Measurements from ENCODE around the gene GCLM.
"Not testable (repeated sequence)": the region's sequence is repeated elsewhere in the genome, so short reads cannot be mapped to it uniquely, and the experiment has no call there.

Gene GCLM

DNA sequence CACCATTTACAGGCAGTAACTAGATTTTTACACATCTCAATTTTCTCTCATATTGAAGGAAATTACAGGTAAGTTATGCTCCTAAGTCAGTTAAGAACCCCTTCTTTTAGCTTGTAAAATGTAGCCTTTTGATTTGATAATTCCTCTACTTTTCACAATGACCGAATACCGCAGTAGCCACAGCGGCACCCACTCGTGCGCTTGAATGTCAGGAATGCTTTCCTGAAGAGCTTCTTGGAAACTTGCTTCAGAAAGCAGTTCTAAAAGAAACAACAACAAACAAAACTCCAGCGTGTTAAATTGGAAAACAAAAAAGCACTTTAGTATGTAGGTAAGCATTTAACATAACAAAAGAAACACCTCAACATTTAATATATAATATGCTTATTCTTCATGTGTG, 20.3 kb downstream of the GCLM start:
- DNase-seq (ENCODE audit: low read depth), result no peak

DNA sequence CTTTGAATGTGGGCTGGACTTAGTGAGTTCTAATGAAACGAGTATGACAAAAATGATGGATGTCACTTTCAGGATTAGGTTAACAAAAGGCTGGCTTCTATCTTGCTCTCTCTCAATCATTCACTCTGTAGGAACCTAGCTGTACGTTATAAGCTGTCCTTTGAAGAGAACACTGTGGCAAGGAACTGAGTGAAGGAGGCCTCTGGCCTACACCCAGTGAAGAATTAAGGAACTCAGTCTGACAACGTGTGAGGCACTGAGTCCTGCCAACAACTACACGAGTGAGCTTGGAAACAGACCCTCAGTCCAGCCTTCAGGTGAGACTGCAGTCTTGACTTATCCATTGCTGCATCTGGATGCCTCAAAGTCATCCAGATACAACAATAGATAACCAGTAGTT, 27.0 kb downstream of the GCLM start:
- DNase-seq (ENCODE audit: low read depth), result no peak

DNA sequence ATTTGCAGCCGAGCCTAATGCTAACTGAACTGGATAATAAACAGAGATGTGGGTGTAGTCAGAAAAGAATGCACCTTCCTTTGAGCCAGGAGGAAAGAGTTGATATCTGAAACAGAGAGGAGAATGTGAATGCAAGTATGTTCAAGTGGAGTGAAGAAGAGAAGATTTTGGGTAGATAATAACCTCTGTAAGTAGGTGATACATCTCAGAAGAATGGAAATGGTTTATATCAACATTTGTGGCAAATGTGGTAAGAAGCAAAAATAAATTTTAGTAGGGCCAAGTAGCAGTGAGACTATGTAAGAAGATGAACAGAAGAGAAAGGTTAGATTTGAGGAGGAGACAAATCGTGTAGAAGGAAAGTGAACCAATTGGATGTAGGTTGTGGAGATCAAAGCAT, 28.5 kb downstream of the GCLM start:
- DNase-seq (ENCODE audit: low read depth), result no peak

DNA sequence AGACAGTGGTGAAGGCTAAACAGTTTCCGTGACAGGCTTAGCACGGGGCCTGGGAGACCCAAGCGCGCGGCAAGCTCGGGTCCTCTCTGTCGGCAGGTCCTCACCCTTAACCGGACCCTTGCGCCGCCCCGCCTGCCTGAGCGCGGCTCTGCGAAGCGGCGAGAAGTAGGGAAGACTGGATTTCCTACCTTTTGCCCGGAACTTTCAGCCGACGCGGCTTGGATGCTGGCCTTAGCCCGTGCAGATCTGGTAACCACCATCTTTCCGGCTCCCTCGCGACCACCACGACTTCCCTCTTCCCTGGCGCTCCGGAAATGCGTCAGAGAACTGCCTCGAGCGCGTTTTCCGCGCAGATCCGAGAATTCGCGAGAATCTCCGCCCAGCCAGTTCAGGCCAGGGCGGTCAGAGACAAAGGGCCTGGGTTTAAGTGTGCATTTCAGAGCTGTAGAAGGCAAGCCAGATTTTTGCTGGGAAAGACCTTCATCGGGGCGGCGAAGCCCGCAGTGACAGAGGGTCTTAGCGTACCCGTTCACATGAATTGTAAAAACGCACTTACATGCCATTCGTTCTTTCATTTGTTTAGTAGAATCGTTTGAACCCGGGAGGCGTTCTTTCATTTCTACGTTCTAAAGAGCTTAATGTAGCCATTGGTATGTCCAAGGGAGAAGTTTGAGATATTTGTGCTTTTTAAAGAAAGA, 30.2 kb downstream of the GCLM start, which contains the start of gene DNTTIP2:
DNTTIP2 (minus strand) TSS at position 318 of the 698 bp plus-strand sequence; CDS start at position 260, 58 bp downstream.
- peak; percentile 83 for DNase-seq (ENCODE audit: low read depth)

DNA sequence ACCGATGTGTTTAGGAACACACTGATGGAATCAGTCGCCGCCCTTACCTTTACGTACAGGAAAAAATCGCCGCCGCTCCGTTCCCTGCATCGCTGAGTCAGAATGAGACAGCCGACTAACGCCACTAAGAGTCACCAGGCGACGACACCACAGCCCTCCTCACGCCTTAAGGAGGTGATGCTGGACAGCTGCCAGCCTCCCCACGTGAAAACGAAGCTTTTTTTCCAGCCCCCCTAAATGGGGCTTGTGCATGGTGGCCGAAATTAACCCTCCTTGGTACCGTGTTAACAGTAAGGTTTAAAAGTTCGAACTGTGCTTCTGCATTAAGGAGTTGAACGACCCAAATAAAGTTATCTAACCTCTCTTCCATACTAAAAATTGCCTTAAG, 30.7 kb downstream of the GCLM start:
- peak; percentile 48 for DNase-seq (ENCODE audit: low read depth)

DNA sequence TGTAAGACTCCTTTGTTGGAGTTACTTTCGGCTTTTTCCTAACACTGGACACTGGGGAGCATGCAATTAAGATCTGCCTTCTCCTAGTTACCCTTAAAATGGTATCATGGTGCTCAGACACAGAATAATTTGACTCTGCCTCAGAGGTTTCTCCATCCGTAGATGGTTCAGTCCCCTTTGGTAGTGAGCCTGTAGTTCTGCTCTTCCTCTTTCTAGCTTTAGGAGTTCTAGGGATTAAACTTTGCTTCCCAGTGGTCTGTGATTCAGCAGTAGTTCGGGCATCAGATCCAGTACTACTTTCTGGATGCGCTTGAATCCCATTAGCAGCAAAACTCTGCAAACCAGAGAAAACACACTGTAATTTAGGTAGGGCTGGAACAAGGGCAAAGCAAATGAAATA, 31.7 kb downstream of the GCLM start:
- no peak for DNase-seq (ENCODE audit: low read depth)

DNA sequence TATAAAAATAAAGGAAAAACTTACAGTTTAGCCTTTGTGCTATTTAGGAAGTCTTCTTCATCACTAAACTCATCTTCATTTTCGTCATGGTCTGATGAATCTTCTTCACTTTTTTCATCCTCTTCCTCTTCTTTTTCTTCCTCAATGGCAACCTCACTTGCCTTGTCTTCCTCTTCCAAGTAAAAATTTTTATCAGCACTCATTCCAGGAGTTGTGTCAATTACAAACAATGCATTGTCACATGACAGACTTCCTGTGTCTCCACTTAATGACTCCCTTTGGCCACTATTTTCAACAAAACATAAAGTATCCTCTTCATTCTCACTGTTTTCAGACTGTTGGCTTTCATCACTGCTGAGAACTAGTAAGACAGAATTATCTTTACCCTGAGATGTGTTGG, 33.0 kb downstream of the GCLM start:
- no peak for DNase-seq (ENCODE audit: low read depth)

DNA sequence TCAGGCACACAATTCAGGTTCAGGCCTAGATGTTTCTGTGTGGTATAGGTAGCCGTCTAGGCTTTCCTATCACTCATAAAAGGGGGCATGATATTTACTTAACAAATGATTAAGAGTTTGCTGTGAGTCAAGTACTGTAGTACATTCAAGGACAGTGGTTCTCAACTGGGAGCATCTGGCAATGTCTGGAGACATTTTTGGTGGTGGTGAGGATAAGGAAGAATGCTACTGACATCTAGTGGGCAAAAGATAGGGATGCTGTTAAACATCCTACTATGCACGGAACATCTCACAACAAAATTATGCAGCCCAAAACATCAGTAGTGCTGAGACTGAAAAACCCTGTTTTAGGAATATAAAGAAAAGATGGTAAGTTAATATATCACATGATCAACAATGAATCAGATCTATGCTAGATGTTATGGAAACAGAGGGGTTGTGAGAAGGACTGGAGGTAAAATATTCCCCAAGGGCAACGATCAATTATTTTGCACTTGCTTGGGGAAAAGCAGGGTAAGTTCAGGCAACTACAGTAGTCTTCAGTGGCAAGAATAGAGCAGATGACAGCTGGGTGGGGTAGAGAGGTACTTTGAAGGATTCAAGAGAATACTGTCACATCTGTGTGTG, 35.1 kb downstream of the GCLM start:
- DNase-seq (ENCODE audit: low read depth), result no peak

DNA sequence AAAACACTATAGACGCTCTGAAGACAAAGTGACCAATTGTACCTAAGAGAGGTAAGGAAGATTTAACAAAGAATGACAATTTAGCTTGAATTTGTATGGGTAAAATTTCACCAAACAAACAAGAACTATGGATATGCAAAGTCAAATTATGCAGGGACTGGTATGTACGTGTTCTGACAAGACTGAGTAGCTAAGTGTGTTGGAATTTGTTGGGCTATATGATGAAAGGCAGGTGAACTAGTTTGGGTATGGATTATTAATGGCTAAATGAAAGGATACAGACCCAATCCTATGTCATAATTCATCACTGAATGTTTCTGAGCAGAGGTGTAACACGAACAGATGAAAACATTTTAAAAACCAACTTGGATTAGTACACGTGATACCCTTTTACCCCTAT, 37.9 kb downstream of the GCLM start:
- DNase-seq (ENCODE audit: low read depth), result no peak

DNA sequence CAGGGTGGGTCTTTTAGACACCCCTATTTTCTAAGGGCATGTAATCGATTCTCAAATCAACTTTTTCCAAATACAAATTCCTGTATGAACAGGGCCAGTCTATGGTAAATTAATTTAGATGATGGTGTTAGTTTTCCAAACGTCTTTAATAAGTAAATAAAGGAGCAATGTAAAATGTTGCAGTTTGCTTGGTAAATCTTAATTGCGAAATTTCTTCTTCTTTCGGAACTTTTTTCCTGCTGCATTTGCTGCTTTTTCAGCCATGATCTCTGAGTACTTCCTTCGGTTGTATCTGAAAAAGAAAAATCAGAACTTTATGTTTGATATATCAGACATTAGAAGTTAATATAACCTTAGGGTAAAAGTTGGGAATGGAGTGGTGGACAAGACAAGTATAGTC, 39.6 kb downstream of the GCLM start:
- DNase-seq (ENCODE audit: low read depth), result no peak

DNA sequence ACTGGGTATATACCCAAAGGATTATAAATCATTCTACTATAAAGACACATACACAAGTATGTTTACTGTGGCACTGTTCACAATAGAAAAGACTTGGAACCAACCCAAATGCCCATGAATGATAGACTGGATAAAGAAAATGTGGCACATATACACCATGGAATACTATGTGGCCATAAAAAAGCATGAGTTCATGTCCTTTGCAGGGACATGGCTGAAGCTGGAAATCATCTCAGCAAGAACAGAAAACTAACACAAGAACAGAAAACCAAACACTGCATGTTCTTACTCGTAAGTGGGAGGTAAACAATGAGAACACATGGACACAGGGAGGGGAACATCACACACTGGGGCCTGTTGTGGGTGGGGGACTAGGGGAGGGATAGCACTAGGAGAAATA, 40.7 kb downstream of the GCLM start:
- DNase-seq (ENCODE audit: low read depth), result not testable (repeated sequence)

DNA sequence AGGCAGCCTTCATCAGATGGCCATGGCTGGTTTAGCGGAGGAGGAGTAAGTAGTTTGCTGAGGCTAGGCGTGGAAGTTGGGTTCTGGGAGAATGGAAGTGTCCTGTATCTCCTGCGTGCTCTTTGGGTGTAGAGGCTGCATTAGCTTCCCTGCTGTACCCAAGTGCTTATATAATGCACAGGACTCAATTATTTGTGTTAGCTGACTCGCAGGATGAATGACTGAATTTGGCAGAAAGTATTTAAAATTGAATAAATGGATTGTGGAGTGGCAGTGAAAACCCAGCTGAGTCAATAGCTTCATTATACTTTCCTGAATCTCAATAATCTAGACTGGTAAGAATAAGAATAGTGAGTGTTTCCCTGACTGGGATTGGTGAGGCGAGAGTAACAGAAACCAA, 44.0 kb downstream of the GCLM start:
- DNase-seq (ENCODE audit: low read depth), result no peak

DNA sequence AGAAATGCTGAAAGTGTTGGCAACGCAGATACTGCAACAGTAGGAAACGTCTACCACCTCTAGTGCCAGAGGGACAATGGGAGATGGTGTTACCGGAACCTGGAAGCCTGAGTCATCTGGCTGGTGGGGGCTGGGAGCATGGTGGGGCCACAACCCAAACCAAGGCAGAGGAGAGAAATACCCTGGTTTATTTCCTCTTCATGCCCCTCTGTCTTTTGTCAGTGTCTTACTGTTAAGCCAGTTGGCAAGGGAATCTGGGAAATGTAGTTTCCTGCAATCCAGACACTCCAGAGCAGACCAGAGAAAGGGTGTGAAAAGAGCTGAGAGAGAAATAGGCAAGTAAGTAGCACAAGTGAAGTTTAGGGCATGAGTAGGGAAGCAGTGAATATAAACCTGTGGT, 45.1 kb downstream of the GCLM start:
- DNase-seq (ENCODE audit: low read depth), result no peak

DNA sequence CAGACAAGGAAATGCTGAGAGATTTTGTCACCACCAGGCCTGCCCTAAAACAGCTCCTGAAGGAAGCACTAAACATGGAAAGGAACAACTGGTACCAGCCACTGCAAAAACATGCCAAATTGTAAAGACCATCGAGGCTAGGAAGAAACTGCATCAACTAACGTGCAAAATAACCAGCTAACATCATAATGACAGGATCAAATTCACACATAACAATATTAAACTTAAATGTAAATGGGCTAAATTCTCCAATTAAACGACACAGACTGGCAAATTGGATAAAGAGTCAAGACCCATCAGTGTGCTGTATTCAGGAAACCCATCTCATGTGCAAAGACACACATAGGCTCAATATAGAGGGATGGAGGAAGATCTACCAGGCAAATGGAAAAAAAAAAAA, 51.6 kb downstream of the GCLM start:
- DNase-seq (ENCODE audit: low read depth), result not testable (repeated sequence)

DNA sequence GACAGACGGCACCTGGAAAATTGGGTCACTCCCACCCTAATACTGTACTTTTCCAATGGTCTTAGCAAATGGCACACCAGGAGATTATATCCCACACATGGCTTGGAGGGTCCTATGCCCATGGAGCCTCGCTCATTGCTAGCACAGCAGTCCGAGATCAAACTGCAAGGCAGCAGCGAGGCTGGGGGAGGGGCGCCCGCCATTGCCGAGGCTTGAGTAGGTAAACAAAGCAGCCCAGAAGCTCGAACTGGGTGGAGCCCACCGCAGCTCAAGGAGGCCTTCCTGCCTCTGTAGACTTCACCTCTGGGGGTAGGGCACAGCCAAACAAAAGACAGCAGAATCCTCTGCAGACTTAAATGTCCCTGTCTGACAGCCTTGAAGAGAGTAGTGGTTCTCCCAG, 53.2 kb downstream of the GCLM start:
- not testable (repeated sequence) for DNase-seq (ENCODE audit: low read depth)

DNA sequence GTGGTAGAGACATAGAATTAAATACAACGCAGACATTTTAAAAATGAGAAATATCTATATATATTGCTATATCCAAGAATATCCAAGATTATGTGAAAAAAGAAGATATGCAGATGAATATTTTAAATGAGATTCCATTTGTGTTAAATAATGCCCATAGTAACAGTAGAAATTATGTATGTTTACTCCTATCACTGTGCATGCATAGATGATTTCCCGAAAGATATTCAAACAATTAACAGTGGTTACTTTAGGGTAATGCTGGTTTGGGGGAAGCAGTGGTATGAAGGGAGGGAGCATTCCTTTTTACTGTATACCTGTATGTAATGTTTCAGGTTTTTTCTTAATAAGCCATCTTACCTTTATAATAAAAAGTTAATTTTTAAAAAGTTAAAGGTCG, 55.3 kb downstream of the GCLM start:
- DNase-seq (ENCODE audit: low read depth), result no peak

DNA sequence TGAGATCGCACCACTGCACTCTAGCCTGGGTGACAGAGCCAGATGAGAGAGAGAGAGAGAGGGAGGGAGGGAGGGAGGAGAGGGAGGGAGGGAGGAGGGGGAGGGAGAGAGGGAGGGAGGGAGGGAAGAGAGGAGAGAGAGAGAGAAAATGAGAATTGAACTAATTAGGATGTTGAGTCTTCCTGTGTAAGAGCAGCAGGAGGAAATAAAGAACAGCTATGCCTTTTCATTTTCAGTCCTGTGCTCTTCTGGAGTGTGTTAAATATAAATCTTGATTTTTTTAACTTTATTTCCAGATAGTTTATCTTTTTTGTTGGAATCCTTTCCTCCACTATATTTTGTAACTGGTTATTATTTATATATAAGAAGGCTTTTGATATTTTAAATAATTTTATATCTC, 57.4 kb downstream of the GCLM start:
- no peak for DNase-seq (ENCODE audit: low read depth)

DNA sequence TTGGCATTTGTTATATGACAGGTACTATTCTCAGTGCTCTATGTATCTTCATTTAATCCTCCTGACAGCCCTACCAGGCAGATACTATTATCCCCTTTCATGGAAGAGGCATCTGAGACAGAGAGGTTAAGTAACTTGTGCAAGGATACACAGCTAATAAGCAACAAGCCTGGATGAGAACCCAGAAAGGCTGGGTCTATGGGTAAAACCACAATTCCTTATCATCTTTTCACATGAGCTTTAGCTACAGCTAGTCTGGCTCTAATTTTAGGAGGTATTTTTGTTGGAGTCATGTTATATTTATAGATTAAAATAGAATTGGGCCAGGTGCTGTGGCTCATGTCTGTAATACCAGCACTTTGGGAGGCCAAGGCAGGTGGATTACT, 57.9 kb downstream of the GCLM start:
- no peak for DNase-seq (ENCODE audit: low read depth)

DNA sequence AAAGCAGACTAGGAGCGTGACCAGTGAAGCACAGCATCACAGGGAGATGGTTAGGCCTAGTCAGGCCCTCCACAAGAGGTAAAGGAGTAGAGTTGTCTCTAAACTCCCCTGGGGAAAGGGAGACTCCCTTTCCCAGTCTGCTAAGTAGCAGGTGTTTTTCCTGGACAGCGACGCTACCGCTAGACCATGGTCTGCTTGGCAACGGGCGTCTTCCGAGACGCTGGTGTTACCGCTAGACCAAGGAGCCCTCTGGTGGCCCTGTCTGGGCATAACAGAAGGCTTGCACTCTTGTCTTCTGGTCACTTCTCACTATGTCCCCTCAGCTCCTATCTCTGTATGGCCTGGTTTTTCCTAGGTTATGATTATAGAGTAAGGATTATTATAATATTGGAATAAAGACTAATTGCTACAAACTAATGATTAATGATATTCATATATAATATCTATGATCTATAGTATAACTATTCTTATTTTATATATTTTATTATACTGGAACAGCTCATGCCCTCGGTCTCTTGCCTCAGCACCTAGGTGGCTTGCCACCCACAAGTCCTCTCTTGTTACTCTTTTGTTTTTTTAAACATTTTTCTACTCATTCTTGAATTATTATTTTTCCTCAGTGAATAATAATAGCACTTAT, 58.4 kb downstream of the GCLM start:
- DNase-seq (ENCODE audit: low read depth), result peak; percentile 32

DNA sequence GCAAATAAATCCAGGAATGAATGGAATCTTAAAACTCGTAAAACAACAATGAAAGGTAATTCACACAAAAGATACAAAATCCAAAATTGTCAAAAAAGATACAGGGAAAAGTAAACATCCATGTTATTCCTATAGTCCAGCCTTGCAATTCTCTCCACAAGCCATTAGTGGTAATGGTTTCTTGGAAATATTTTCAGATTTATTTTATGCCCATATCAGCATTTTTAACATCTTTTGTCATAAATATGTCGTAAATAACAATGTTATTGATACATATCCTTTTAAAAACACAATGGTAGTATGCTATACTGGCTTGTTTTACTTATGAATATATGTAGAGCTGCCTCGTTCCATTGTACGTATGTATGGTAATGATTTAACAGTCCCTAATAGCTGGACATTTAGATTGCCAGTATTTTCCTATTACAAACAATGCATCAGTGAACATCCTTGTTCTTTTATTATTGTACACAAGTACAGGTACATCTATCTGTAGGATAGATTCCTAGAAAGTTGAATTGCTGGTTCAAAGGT, 60.8 kb downstream of the GCLM start:
- DNase-seq (ENCODE audit: low read depth), result no peak

DNA sequence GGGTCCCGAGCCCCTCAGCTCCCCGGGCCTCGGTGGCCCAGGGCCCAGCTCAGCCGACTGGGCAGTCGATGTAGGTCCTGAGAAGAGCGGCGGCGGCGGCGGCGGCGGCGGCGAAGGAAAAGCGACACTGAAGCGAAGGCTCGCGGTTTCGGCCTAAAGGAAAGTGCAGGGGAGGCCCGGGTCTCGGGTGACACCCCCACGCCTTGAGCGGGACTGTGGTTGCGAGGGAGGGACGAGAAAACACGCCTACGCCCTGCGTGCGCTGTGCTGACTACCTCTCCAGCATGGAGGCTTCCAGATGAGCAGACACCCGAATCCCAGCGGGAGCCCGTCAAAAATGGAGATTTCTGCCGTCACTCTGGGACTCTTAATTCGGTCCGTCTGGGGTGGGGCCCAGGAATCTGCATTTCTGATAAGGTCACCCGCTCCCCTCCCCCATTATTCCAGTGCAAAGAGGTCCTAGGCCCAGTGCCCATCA, 61.4 kb downstream of the GCLM start:
- DNase-seq (ENCODE audit: low read depth), result peak; percentile 58

DNA sequence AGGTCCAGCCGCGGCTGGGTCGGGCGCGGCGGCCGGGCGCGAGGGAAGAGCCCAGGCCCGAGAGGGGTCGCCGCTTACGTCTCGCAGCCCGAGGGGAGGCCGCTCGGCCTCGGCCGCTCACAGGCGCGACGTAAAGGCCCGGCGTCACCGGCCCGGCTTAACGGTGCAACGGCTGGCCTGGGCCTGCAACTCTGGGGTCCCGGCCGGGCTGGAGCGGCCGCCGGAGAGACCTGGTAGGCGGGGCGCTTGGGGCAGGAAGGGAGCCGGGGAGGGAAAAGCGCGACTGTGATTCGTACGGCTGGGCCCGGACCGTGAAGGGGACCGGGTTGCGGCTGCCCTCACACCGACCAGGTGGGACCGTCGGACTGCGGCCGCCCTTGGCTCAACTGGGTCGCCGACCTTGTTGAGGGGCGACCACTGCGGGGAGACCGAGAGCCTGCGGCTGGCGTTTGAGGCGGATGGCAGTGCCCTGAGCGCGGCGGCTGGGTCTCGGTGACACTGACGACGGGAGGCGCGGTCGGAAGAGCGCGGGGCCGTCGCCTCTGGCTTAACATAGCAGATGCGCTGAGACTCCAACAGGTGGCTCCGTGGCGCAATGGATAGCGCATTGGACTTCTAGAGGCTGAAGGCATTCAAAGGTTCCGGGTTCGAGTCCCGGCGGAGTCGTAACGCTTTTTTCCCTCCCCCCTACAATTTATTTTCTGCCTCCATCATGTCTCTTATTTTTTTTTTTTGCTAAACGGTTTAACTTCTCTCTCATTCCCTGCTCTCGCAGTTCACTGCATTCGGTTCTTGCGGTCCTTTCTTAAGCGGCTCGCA, 62.0 kb downstream of the GCLM start:
- DNase-seq (ENCODE audit: low read depth), result peak; percentile 81

All from T follicular helper cell (primary cell).